ENCODE results near the gene LDB2.

DNA sequence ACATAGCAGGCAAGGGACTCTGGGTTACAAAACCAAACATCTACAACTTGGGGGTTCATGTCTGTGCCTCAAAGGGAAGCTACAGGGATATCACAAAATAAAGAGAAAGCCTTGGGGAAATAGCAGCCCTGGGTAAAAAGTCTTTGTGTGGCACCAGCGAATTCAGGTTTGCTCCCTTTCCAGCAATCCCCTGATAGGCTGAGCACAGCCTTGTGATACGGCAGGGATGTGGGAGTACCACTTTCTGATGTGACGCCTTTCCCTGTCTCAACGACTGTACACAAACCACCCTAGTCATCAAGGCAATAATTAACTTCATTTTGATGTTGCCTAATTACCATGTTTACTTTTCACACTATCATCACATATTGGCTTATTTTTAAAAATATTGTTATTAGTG, 164.9 kb downstream of the LDB2 start:
- TF ChIP-seq POLR2A (IDR thresholded peaks at IDR 0.05): no peak
- TF ChIP-seq CTCF (IDR thresholded peaks at IDR 0.05): no peak
